ENCODE data around the gene PEX14. TPM values are rescaled to one million over a fixed set of nuclear protein-coding genes. Genes with fewer than 3 reads are reported as not detected.
"Not testable (repeated sequence)": the region's sequence is repeated elsewhere in the genome, so short reads cannot be mapped to it uniquely, and the experiment has no call there.

The PEX14 gene
- total and polyA plus RNA-seq, 2 experiments from 2014 or later = 17.6 to 19.6 TPM

- DNase-seq (ENCODE audit: low spot score) (no peak), ATAC-seq (no peak)
- H2AFZ ChIP-seq = peak overlapping the region; percentile 89
- H4K20me1 ChIP-seq (replicated peaks; ENCODE audit: insufficient read depth) = peaks cover 30% of the 10 kb centered on the region
- Mint-ChIP-seq H3K4me1 (peaks cover 22% of the 10 kb centered on the region), H3K4me3 (peak overlapping the region; percentile 97), H3K9me3 (no peaks in the 10 kb centered on the region), H3K36me3 (ENCODE audit: low read depth) (peaks cover 24% of the 10 kb centered on the region), H3K27me3 (ENCODE audit: insufficient read depth, low read depth, poor library complexity) (peaks cover 11% of the 10 kb centered on the region), H3K27ac (peak overlapping the region; percentile 72; the same call in 1 of the 2 replicates)
- peak overlapping the region; percentile 79 for H3K4me2 ChIP-seq
- peaks cover 67% of the 10 kb centered on the region for H3K79me2 ChIP-seq (replicated peaks; ENCODE audit: insufficient read depth)
- H3K27ac ChIP-seq (ENCODE audit: low read depth) = no peak overlapping the region
- H3K27me3 ChIP-seq (ENCODE audit: insufficient read depth) = no peaks in the 10 kb centered on the region
- peaks cover 20% of the 10 kb centered on the region for H3K4me1 ChIP-seq (ENCODE audit: insufficient read depth)
- no peak for TF ChIP-seq EZH2phosphoT487 (IDR thresholded peaks at IDR 0.05; ENCODE audit: unreplicated experiment)
- no peak for TF ChIP-seq ZNF462 (CRISPR knock-in tag; IDR thresholded peaks at IDR 0.05)
- TF ChIP-seq CTCF (conservative IDR thresholded peaks at IDR 0.05; ENCODE audit: low read depth in 2 of 2) = no peak
- TF ChIP-seq ZNF331 (CRISPR knock-in tag; IDR thresholded peaks at IDR 0.05; ENCODE audit: low read depth) = no peak
- TF ChIP-seq POLR2AphosphoS5 (IDR thresholded peaks at IDR 0.05; ENCODE audit: low read depth) = no peak
- TF ChIP-seq JUNB (IDR thresholded peaks at IDR 0.05; ENCODE audit: unreplicated experiment) = no peak
- no peak for TF ChIP-seq NANOG (IDR thresholded peaks at IDR 0.05; ENCODE audit: borderline replicate concordance)
- no peaks in the 10 kb centered on the region for H3K9me2 ChIP-seq (ENCODE audit: insufficient read depth)
- H3F3A ChIP-seq (replicated peaks; ENCODE audit: low read depth) = peaks cover 17% of the 10 kb centered on the region
- peak overlapping the region; percentile 78 for H3K4me3 ChIP-seq
- peaks cover 9% of the 10 kb centered on the region for H3K36me3 ChIP-seq (ENCODE audit: insufficient read depth)
Measured at GRCh38 chr1:10473145-10473765, 1.5 kb upstream of the PEX14 start.

GRCh38 chr1:10474309-10474612, 489 bp upstream of the PEX14 start:
- peak overlapping the region; percentile 94 for H3K4me3 Mint-ChIP-seq
- H3K36me3 ChIP-seq (ENCODE audit: insufficient read depth); H3K9me2 ChIP-seq (ENCODE audit: insufficient read depth); H3K27me3 ChIP-seq (ENCODE audit: insufficient read depth); DNase-seq (ENCODE audit: low spot score); ATAC-seq; H3K9me3 Mint-ChIP-seq; H3K27ac ChIP-seq (ENCODE audit: low read depth): not testable (repeated sequence)
- peak overlapping the region; percentile 78 for H3K27ac Mint-ChIP-seq
- Histone ChIP-seq H3F3A (replicated peaks; ENCODE audit: low read depth) (peaks cover 17% of the 10 kb centered on the region), H4K20me1 (replicated peaks; ENCODE audit: insufficient read depth) (peaks cover 24% of the 10 kb centered on the region), H2AFZ (peak overlapping the region; percentile 61; the same call in 1 of the 2 replicates), H3K4me2 (peak overlapping the region; percentile 68; the same call in 1 of the 2 replicates), H3K79me2 (replicated peaks; ENCODE audit: insufficient read depth) (peaks cover 68% of the 10 kb centered on the region), H3K4me3 (peak overlapping the region; percentile 99), H3K4me1 (ENCODE audit: insufficient read depth) (peaks cover 20% of the 10 kb centered on the region)
- peaks cover 22% of the 10 kb centered on the region for H3K4me1 Mint-ChIP-seq
- peaks cover 11% of the 10 kb centered on the region for H3K27me3 Mint-ChIP-seq (ENCODE audit: insufficient read depth, low read depth, poor library complexity)
- peaks cover 14% of the 10 kb centered on the region; the same call in 2 of the 3 replicates for H3K36me3 Mint-ChIP-seq (ENCODE audit: low read depth)

Data from GM23338 (cell line).